Measurements from ENCODE around the gene IL2RG. TPM values are rescaled to one million over a fixed set of nuclear protein-coding genes. Genes with fewer than 3 reads are reported as not detected.
A peak's percentile ranks its signal among the peaks of the same experiment; 100 is the strongest.

The IL2RG gene
- total RNA-seq, 1 donor: not detected

DNA sequence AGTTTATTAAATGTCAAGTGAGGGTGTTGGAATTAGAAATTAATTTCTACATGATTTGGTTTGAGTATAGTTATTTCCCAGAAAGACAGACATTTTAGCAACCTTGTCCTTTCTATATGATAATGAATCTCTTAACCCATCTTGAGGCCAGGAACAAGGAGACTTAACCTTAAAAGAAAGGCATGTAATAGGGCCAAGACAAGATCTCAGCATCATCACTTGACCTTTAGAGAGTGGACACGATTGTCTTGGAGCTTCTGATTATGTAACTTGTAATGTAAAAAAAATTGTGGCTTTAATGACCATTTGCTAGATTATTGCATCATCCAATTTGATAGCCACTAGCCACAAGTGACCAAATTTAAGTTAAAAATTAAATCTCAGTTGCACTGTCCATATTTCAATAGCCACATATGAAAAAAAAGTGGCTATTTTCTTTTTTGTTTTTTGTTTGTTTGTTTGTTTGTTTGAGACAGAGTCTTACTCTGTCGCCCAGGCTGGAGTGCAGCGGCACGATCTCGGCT is 29.2 kb downstream of the IL2RG start:
- no peak overlapping the region for H3K4me3 ChIP-seq (ENCODE audit: low read depth, low read length)
- TF ChIP-seq, protein P1, sequence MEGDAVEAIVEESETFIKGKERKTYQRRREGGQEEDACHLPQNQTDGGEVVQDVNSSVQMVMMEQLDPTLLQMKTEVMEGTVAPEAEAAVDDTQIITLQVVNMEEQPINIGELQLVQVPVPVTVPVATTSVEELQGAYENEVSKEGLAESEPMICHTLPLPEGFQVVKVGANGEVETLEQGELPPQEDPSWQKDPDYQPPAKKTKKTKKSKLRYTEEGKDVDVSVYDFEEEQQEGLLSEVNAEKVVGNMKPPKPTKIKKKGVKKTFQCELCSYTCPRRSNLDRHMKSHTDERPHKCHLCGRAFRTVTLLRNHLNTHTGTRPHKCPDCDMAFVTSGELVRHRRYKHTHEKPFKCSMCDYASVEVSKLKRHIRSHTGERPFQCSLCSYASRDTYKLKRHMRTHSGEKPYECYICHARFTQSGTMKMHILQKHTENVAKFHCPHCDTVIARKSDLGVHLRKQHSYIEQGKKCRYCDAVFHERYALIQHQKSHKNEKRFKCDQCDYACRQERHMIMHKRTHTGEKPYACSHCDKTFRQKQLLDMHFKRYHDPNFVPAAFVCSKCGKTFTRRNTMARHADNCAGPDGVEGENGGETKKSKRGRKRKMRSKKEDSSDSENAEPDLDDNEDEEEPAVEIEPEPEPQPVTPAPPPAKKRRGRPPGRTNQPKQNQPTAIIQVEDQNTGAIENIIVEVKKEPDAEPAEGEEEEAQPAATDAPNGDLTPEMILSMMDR (IDR thresholded peaks at IDR 0.05; ENCODE audit: insufficient read depth, low read length): no peak
- no peak for DNase-seq (ENCODE audit: low read depth)

DNA sequence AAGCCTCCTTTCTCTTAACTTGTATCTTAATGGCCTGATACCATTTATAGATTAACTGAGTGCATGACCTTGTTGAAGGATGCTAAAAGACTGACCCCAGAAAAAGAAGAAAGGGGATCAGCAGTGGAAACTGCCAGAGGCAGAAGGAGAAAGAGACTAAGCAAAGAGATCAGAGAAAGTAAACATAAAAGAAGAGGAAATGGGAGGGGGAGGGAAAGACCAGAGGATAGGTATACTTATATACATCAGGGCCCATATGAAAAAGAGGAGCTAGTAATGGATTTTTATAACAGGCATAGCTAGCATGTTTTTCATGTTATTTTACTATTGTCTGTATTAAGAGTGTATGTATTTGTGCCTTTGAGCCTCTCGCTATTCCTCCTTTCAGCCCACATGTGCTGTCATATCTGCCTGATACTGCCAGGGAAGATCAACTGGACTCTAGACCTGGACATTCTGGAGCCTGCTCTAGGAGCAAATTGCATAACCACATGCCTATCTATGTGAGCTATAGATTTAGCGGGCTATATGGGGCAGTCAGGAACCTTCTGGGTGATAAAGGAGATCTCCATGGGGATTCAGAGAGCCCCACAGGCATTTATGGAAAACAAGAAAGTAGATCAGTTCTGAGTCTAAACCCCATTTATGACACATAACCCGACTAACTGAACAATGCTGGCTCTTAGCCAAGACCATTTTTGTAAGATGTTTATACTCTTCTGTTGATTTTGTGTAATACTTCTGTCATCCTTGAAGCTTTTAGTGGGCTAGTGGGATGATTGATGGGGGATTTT is 29.9 kb downstream of the IL2RG start:
- TF ChIP-seq, protein P1 (IDR thresholded peaks at IDR 0.05; ENCODE audit: insufficient read depth, low read length): no peak
- DNase-seq (ENCODE audit: low read depth): peak; percentile 62
- no peak overlapping the region for H3K4me3 ChIP-seq (ENCODE audit: low read depth, low read length)

- TF ChIP-seq, protein P1 (IDR thresholded peaks at IDR 0.05; ENCODE audit: insufficient read depth, low read length): no peak
- DNase-seq (ENCODE audit: low read depth): no peak
- no peak overlapping the region for H3K4me3 ChIP-seq (ENCODE audit: low read depth, low read length)
These were observed 40.8 kb downstream of the IL2RG start for GRCh38 chrX:71070531-71070930.

DNA sequence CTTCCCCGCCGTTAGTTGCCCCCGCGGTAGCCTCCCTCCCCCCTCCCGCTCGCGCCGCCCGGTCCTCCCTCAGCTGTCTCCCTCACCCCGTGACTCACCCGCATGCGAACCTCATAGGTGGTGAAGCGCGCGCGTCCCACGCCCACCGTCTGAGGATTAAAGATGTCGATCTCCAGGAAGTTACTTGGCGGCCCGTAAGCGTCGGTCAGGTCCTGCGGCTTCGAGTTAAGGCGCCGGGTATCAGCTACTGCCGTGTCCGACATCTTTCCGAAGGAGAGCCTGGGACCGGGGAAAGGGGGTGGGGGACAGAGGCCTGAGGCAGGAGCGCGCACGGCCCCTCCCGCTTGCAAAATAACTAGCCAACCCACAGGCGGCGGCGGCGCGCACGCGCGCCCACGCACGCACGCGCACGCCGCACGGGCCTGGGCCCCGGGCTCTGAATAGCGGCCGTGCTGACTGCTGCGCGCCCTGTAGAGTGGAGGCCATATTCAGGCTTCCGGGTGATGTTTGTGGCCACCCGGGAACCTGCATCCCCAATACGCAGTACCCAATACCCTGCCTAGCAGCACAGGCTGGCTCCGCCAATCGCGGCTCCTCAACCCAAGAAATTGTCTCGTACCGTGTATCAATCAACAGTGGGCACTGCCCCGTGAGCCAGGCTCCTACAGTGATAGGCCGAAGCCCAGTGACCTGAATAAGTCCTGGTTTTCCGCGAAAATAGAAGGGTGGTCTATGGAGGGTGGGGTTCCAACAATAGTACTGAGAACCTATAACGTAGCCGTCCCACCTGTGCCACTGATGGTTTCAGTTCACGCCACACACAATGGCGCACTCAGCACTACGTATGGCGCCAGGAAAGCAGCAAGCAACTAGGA is 43.1 kb downstream of the IL2RG start, which contains the start of gene SNX12:
TSS of gene SNX12 (minus strand) at position 291 of the 875 bp plus-strand sequence. CDS start at position 263, 28 bp downstream.
- peak; percentile 94 for DNase-seq (ENCODE audit: low read depth)
- H3K4me3 ChIP-seq (ENCODE audit: low read depth, low read length): peak within 1 kb of the TSS; percentile 73
- TF ChIP-seq, protein P1 (IDR thresholded peaks at IDR 0.05; ENCODE audit: insufficient read depth, low read length): no peak

DNA sequence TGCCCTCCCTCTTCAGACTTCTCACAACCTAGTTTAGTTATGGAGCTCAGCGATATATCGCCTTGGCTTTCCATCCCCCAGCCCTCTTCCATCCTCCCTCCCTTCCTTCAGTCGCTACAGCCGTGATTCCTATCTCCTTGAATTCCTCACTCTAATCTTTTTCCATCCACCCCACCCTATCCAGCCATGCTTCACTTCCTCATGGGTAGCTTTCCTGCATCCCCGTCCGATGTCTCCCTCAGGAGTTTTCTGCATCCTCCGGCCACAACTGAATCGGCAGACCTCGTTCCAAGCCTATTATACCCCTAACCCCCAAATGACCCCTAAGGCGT is 43.7 kb downstream of the IL2RG start:
- no peak for DNase-seq (ENCODE audit: low read depth)
- TF ChIP-seq, protein P1 (IDR thresholded peaks at IDR 0.05; ENCODE audit: insufficient read depth, low read length): no peak
- H3K4me3 ChIP-seq (ENCODE audit: low read depth, low read length): peak overlapping the region; percentile 73

DNA sequence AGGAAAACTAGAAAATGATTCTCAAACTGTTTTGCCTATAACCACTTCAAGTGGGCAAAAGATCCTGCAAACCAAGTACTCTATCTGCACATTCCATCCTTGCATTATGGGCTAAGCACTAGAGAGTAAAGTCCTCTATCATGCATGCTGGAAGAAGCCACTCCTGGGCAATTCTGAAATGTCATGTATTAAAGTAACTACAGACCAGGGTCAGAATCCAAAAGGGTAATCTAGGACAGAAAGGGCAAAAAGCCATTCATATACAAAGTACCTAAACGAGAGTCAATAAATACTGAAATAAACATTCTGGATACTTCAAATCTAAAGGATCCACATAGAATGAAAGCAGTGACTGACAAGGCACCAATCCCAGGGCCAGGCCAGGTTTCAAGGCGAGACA is 44.3 kb downstream of the IL2RG start:
- H3K4me3 ChIP-seq (ENCODE audit: low read depth, low read length): peak overlapping the region; percentile 73
- no peak for DNase-seq (ENCODE audit: low read depth)
- TF ChIP-seq, protein P1 (IDR thresholded peaks at IDR 0.05; ENCODE audit: insufficient read depth, low read length): no peak
